ENCODE data around the gene TMEM190. TPM values are rescaled to one million over a fixed set of nuclear protein-coding genes. Genes with fewer than 3 reads are reported as not detected.
"Not testable (repeated sequence)": the region's sequence is repeated elsewhere in the genome, so short reads cannot be mapped to it uniquely, and the experiment has no call there.

TMEM190 gene
- total RNA-seq, 1 experiment from 2014 or later, result 14.0 TPM

DNA sequence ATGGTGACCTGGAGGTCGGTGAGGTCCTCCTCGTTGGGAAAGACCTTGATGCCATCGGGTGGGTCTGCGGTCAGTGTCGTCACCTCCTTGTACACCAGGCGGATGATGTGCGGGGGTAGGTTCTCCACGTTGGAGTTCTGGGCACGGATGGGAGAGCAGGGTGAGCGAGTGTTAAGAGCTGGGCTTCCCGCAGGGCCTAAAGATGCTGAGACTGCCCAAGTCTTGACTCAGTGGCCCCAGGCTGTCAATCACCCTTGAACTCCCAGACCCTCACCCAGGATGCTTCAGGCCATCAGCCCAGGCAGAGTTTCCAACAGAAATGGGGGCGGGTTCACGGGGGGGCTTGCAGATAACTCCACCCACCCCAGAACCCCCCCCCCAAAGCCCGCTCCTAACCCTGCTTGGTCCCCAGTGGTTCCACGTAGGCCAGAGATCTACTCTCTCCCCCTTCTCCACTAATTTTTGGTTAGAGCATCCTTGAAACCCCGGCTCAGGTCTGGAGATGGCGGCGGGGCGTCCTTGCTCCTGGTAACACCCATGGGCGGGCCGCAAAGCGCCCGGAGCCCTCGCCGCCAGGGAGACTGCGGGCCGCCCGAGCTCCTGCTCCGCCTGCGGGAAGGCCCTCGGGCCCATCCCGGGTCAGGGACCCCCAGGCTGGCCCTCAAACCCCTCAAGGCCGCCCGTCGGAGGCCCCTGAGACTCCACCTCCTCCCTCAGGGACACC, 30.4 kb downstream of the TMEM190 start:
- no peak for DNase-seq (ENCODE audit: low spot score)
- in situ Hi-C loops (cut with HindIII; ENCODE audit: low sequenced_read_pairs), result no loop called here

- in situ Hi-C loops (cut with HindIII; ENCODE audit: low sequenced_read_pairs); DNase-seq (ENCODE audit: low spot score): not testable (repeated sequence)
These were observed 30.8 kb downstream of the TMEM190 start, which contains the start of gene UBE2S for GRCh38 chr19:55407550-55407799. TSS of gene UBE2S (minus strand) at chr19:55407788. CDS start at chr19:55407589, 199 bp downstream.

DNA sequence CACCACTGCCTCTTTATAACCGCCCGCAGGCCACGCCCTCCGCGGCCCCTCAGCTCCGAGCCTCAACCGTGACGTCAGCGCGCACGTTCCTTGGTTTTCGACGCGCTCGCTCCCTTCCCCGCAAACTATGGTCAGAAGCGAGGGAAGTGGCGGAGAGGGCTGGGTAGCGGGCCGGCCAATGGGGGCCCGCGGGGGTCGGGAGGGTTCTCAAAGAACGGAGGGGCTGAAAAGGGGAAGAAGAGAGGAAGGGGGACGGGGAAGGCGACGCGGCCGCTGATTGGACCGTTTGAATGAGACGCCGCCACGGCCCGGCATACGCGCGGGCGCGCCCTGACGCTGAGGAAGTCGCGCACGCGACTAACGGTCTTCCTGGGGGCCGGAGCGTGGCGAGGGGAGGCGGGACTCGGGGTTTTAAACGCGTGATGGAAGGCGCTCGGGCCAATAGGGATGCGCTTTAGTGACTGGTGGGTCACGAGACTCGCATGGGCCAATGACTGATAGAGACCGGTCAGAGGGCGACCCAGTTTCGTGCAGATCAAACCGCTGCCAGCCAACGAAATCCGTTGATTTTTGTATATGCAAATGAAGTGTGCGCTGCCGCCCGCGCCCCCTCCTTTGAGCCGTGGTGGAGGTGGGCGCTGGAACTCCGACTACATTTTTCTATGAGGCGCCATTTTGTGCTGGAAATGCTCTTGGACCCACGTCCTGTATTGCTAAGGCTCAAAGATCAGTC, 31.3 kb downstream of the TMEM190 start:
- peak; percentile 100 for DNase-seq (ENCODE audit: low spot score)
- in situ Hi-C loops (cut with HindIII; ENCODE audit: low sequenced_read_pairs), result no loop called here

GRCh38 chr19:55408533-55408872, 31.9 kb downstream of the TMEM190 start:
- no peak for DNase-seq (ENCODE audit: low spot score)
- in situ Hi-C loops (cut with HindIII; ENCODE audit: low sequenced_read_pairs), result no loop called here

GRCh38 chr19:55409179-55409578, 32.6 kb downstream of the TMEM190 start:
- in situ Hi-C loops (cut with HindIII; ENCODE audit: low sequenced_read_pairs); DNase-seq (ENCODE audit: low spot score): not testable (repeated sequence)

- in situ Hi-C loops (cut with HindIII; ENCODE audit: low sequenced_read_pairs), result loop anchor here (10.0 kb wide), 2 partner anchors 115 to 155 kb away; partner anchors contain the start of gene PPP6R1
- DNase-seq (ENCODE audit: low spot score), result no peak
These were observed 33.5 kb downstream of the TMEM190 start for GRCh38 chr19:55410168-55410567.

GRCh38 chr19:55418185-55418584, 41.6 kb downstream of the TMEM190 start:
- peak; percentile 70 for DNase-seq (ENCODE audit: low spot score)
- in situ Hi-C loops (cut with HindIII; ENCODE audit: low sequenced_read_pairs), result loop anchor here (10.0 kb wide), 2 partner anchors 123 to 163 kb away; partner anchors contain the start of gene PPP6R1

GRCh38 chr19:55419103-55419502, 42.5 kb downstream of the TMEM190 start:
- DNase-seq (ENCODE audit: low spot score), result no peak
- in situ Hi-C loops (cut with HindIII; ENCODE audit: low sequenced_read_pairs), result loop anchor here (10.0 kb wide), 2 partner anchors 124 to 164 kb away; partner anchors contain the start of gene PPP6R1

DNA sequence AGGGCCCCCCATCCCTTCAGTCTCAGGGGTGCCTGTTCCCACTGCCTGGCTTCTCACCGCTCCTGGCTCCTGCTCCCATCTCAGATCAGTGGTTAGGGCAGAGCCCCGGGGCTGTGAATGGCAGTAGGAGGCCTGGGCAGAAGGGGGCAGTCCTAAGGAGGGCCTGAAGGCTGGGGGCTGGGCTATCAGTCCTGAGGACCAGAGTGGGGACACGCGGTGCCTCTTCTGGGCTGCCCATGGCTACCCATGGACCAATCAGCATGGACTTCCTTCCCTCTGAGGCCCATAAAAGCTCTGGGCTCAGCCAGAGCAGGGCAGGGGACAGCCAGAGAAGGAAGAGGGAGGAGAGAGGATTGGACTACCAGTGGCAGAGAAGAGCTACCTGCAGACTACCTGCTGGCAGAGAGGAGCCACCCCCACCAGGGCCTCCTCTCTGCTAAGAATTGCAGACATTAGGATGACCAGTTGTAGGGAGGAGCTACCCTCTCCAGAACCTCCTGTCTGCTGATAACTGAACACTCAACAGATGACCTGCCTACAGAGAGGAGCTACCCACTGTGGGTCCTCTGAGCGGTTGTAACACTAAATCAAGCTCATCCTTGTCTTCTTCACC, 43.1 kb downstream of the TMEM190 start:
- DNase-seq (ENCODE audit: low spot score), result no peak
- in situ Hi-C loops (cut with HindIII; ENCODE audit: low sequenced_read_pairs), result loop anchor here (10.0 kb wide), 2 partner anchors 125 to 165 kb away; partner anchors contain the start of gene PPP6R1

DNA sequence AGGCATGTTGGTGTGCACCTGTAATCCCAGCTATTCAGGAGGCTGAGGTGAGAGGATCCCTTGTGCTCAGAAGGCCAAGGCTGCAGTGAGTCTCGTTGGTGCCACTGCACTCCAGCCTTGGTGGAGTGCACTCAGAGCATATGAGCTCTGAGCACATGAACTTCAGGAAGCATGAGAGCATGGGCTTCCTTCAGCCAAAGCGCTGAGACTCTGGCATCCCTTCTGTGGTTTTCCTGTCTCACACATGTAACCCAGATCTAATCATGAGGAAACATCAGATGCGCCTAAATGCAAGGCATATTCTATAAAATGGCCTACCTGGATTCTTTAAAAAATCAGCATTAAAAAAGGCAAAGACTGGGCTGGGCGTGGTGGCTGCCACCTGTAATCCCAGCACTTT, 44.7 kb downstream of the TMEM190 start:
- DNase-seq (ENCODE audit: low spot score); in situ Hi-C loops (cut with HindIII; ENCODE audit: low sequenced_read_pairs): not testable (repeated sequence)

- in situ Hi-C loops (cut with HindIII; ENCODE audit: low sequenced_read_pairs), result no loop called here
- no peak for DNase-seq (ENCODE audit: low spot score)
These were observed 46.8 kb downstream of the TMEM190 start for GRCh38 chr19:55423225-55424005.

DNA sequence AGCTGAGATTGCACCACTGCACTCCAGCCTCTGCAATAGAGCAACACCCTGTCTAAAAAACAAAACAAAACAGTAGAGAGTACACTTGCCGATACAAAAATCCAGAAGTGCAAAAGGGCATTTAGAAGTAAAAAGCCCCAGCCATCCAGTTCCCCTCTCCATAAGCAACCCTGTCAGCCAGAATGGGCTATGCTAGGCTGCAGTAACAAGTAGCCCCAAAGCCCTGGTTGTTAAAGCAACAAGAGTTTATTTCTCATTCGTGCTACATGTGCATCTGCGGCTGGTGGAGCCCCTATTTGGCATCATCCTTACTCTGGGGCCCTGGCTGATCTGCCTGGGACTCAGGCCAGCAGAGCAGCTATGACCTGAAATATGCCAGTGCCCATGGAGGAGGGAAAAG, 47.9 kb downstream of the TMEM190 start:
- DNase-seq (ENCODE audit: low spot score), result no peak
- in situ Hi-C loops (cut with HindIII; ENCODE audit: low sequenced_read_pairs), result no loop called here

GRCh38 chr19:55426042-55426441, 49.4 kb downstream of the TMEM190 start:
- in situ Hi-C loops (cut with HindIII; ENCODE audit: low sequenced_read_pairs), result no loop called here

More at GRCh38 chr19:55426042-55426441, 49.4 kb downstream of the TMEM190 start:
- no peak for DNase-seq (ENCODE audit: low spot score)

Other genes starting within 250 kb of the TMEM190 start
- 423 and 463 TPM in 2 replicates for gene TNNT1, start 227.6 kb upstream of the TMEM190 start, total RNA-seq (2014; rRNA removed; shearing (Covaris generic))
- gene TNNI3, start 219.1 kb upstream of the TMEM190 start, total RNA-seq (2014; rRNA removed; shearing (Covaris generic)), result 13.5 and 25.2 TPM in 2 replicates
- gene DNAAF3, start 210.2 kb upstream of the TMEM190 start, total RNA-seq (2014; rRNA removed; shearing (Covaris generic)), result 25.2 and 37.7 TPM in 2 replicates
- gene SYT5, start 196.5 kb upstream of the TMEM190 start, total RNA-seq (2014; rRNA removed; shearing (Covaris generic)), result 0.85 and 1.2 TPM in 2 replicates
- 5.2 and 20.7 TPM in 2 replicates for gene PTPRH, start 167.3 kb upstream of the TMEM190 start, total RNA-seq (2014; rRNA removed; shearing (Covaris generic))
- gene TMEM86B, start 148.1 kb upstream of the TMEM190 start, total RNA-seq (2014; rRNA removed; shearing (Covaris generic)), result 0.62 and 1.5 TPM in 2 replicates
- gene PPP6R1, start 117.8 kb upstream of the TMEM190 start, total RNA-seq (2014; rRNA removed; shearing (Covaris generic)), result 104 and 109 TPM in 2 replicates
- gene HSPBP1, start 96.7 kb upstream of the TMEM190 start, total RNA-seq (2014; rRNA removed; shearing (Covaris generic)), result 74.4 and 89.1 TPM in 2 replicates
- gene BRSK1, start 92.8 kb upstream of the TMEM190 start, total RNA-seq (2014; rRNA removed; shearing (Covaris generic)), result 8.9 and 18.3 TPM in 2 replicates
- gene TMEM150B, start 51.5 kb upstream of the TMEM190 start, total RNA-seq (2014; rRNA removed; shearing (Covaris generic)), result 1.9 TPM in 1 of 2 replicates, not detected in the other
- 17.7 and 20.8 TPM in 2 replicates for gene KMT5C, start 37.0 kb upstream of the TMEM190 start, total RNA-seq (2014; rRNA removed; shearing (Covaris generic))
- 5.8 TPM in 2 replicates for gene COX6B2, start 22.1 kb upstream of the TMEM190 start, total RNA-seq (2014; rRNA removed; shearing (Covaris generic))
- gene GARIN5B, start 13.6 kb upstream of the TMEM190 start, total RNA-seq (2014; rRNA removed; shearing (Covaris generic)), result not detected in 2 replicates
- 6.5 and 8.4 TPM in 2 replicates for gene IL11, start 6.4 kb upstream of the TMEM190 start, total RNA-seq (2014; rRNA removed; shearing (Covaris generic))
- 0.55 TPM in 1 of 2 replicates, not detected in the other for gene TMEM238, start 7.5 kb downstream of the TMEM190 start, total RNA-seq (2014; rRNA removed; shearing (Covaris generic))
- 236 and 319 TPM in 2 replicates for gene RPL28, start 9.1 kb downstream of the TMEM190 start, total RNA-seq (2014; rRNA removed; shearing (Covaris generic))
- 329 and 348 TPM in 2 replicates for gene UBE2S, start 31.0 kb downstream of the TMEM190 start, total RNA-seq (2014; rRNA removed; shearing (Covaris generic))
- gene SHISA7, start 66.5 kb downstream of the TMEM190 start, total RNA-seq (2014; rRNA removed; shearing (Covaris generic)), result not detected in 2 replicates
- gene ISOC2, start 84.8 kb downstream of the TMEM190 start, total RNA-seq (2014; rRNA removed; shearing (Covaris generic)), result 186 and 197 TPM in 2 replicates
- not detected in 2 replicates for gene C19orf85, start 87.9 kb downstream of the TMEM190 start, total RNA-seq (2014; rRNA removed; shearing (Covaris generic))
- 13.3 and 27.6 TPM in 2 replicates for gene ZNF628, start 99.8 kb downstream of the TMEM190 start, total RNA-seq (2014; rRNA removed; shearing (Covaris generic))
- gene NAT14, start 108.4 kb downstream of the TMEM190 start, total RNA-seq (2014; rRNA removed; shearing (Covaris generic)), result 143 and 157 TPM in 2 replicates
- gene SSC5D, start 111.6 kb downstream of the TMEM190 start, total RNA-seq (2014; rRNA removed; shearing (Covaris generic)), result 2.5 and 9.4 TPM in 2 replicates
- gene SBK2, start 160.3 kb downstream of the TMEM190 start, total RNA-seq (2014; rRNA removed; shearing (Covaris generic)), result 1.9 and 3.6 TPM in 2 replicates
- 0.31 and 0.37 TPM in 2 replicates for gene SBK3, start 168.7 kb downstream of the TMEM190 start, total RNA-seq (2014; rRNA removed; shearing (Covaris generic))
- gene ZNF579, start 204.0 kb downstream of the TMEM190 start, total RNA-seq (2014; rRNA removed; shearing (Covaris generic)), result 10.0 and 16.2 TPM in 2 replicates
- 5.2 and 7.7 TPM in 2 replicates for gene FIZ1, start 222.7 kb downstream of the TMEM190 start, total RNA-seq (2014; rRNA removed; shearing (Covaris generic))
- gene ZNF524, start 223.5 kb downstream of the TMEM190 start, total RNA-seq (2014; rRNA removed; shearing (Covaris generic)), result 8.4 and 19.8 TPM in 2 replicates
- 1.6 and 1.7 TPM in 2 replicates for gene ZNF865, start 228.8 kb downstream of the TMEM190 start, total RNA-seq (2014; rRNA removed; shearing (Covaris generic))
- 6.8 and 21.0 TPM in 2 replicates for gene ZNF784, start 247.7 kb downstream of the TMEM190 start, total RNA-seq (2014; rRNA removed; shearing (Covaris generic))

All from G401 (cell line).